GM12875 (cell line): Measurements from ENCODE around the gene POLD2.

Experiments used
- H3K4me3 ChIP-seq: one replicate; pipeline ENCODE4 v1.5.1; 2011; ENCODE audit warnings: low read depth, low read length, control low read depth
- CTCF ChIP-seq: IDR thresholded peaks from 2 replicates; pipeline ENCODE4 v1.5.1; 2011; ENCODE audit warnings: low read depth, mild to moderate bottlenecking, control low read depth, inconsistent platforms, low read length, moderate library complexity, borderline replicate concordance; ENCODE audit not compliant: insufficient read depth

POLD2 gene

GRCh38 chr7:44101303-44101965 lies 21.9 kb downstream of the POLD2 start:
- TF ChIP-seq CTCF: no peak
- no peak overlapping the region for H3K4me3 ChIP-seq

- H3K4me3 ChIP-seq: no peak overlapping the region
- TF ChIP-seq CTCF: no peak
Measured at GRCh38 chr7:44100458-44101302, 22.7 kb downstream of the POLD2 start.

- TF ChIP-seq CTCF: no peak
Measured at GRCh38 chr7:44099669-44100068, 23.7 kb downstream of the POLD2 start.

GRCh38 chr7:44098092-44099068 lies 25.0 kb downstream of the POLD2 start:
- TF ChIP-seq CTCF: no peak
- no peak overlapping the region for H3K4me3 ChIP-seq

More at GRCh38 chr7:44099669-44100068, 23.7 kb downstream of the POLD2 start:
- H3K4me3 ChIP-seq: no peak overlapping the region

- TF ChIP-seq CTCF: no peak
- no peak overlapping the region for H3K4me3 ChIP-seq
Measured at GRCh38 chr7:44097064-44097932, 26.1 kb downstream of the POLD2 start.

GRCh38 chr7:44096326-44096881 lies 26.9 kb downstream of the POLD2 start:
- no peak for TF ChIP-seq CTCF
- H3K4me3 ChIP-seq: no peak overlapping the region
